Measurements from ENCODE around the gene NLRP1. TPM values are rescaled to one million over a fixed set of nuclear protein-coding genes. Genes with fewer than 3 reads are reported as not detected.

The NLRP1 gene
- total and polyA plus RNA-seq, 9 of the 15 experiments (the other 6 are each of a cell fraction or from before 2014, with no cell fraction given), result 4.0 to 69.4 (median 27.7) TPM

DNA sequence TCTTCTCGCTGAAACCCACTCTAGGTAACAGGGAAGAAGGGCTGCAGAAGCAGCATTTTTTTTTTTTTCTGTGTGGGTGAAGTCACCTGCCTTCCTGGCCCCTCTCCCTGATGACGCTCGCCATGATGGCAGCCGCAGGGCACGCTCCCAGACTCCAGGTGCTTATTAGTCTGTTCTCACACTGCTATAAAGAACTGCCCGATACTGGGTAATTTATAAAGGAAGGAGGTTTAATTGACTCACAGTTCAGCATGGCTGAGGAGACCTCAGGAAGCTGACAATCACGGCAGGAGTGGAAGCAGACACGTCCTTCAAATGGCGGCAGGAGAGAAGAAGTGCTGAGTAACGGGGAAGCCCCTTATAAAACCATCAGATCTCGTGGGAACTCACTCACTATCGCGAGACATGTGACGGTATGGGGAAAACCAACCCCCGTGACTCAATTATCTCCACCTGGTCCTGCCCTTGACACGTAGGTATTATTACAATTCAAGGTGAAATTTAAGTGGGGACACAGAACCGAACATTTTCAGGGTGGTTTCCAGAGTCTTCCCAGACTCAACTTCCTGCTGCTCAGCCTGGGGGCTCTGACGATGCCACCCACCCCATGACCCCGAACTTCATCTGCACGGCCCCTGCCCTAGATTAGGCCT, 34.9 kb upstream of the NLRP1 start (continued):
- TF ChIP-seq, protein P1, sequence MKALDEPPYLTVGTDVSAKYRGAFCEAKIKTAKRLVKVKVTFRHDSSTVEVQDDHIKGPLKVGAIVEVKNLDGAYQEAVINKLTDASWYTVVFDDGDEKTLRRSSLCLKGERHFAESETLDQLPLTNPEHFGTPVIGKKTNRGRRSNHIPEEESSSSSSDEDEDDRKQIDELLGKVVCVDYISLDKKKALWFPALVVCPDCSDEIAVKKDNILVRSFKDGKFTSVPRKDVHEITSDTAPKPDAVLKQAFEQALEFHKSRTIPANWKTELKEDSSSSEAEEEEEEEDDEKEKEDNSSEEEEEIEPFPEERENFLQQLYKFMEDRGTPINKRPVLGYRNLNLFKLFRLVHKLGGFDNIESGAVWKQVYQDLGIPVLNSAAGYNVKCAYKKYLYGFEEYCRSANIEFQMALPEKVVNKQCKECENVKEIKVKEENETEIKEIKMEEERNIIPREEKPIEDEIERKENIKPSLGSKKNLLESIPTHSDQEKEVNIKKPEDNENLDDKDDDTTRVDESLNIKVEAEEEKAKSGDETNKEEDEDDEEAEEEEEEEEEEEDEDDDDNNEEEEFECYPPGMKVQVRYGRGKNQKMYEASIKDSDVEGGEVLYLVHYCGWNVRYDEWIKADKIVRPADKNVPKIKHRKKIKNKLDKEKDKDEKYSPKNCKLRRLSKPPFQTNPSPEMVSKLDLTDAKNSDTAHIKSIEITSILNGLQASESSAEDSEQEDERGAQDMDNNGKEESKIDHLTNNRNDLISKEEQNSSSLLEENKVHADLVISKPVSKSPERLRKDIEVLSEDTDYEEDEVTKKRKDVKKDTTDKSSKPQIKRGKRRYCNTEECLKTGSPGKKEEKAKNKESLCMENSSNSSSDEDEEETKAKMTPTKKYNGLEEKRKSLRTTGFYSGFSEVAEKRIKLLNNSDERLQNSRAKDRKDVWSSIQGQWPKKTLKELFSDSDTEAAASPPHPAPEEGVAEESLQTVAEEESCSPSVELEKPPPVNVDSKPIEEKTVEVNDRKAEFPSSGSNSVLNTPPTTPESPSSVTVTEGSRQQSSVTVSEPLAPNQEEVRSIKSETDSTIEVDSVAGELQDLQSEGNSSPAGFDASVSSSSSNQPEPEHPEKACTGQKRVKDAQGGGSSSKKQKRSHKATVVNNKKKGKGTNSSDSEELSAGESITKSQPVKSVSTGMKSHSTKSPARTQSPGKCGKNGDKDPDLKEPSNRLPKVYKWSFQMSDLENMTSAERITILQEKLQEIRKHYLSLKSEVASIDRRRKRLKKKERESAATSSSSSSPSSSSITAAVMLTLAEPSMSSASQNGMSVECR (CRISPR knock-in tag; IDR thresholded peaks at IDR 0.05), result no peak
- TF ChIP-seq POLR3A (IDR thresholded peaks at IDR 0.05; ENCODE audit: borderline replicate concordance, extremely low read depth, insufficient read depth, insufficient read length) (no peak), BRCA1 (IDR thresholded peaks at IDR 0.05) (no peak), BRCA1 (CRISPR knock-in tag; IDR thresholded peaks at IDR 0.05) (no peak), POLR2B (IDR thresholded peaks at IDR 0.05; ENCODE audit: low read depth, partially characterized antibody) (peak; percentile 98), CBX5 (IDR thresholded peaks at IDR 0.05; ENCODE audit: borderline replicate concordance, low read depth) (no peak), LEF1 (IDR thresholded peaks at IDR 0.05) (no peak), ZC3H8 (IDR thresholded peaks at IDR 0.05) (no peak), ZNF175 (CRISPR knock-in tag; IDR thresholded peaks at IDR 0.05; ENCODE audit: low read depth) (no peak), ATF3 (IDR thresholded peaks at IDR 0.05) (no peak; the same call in 1 of the 2 replicates), ATF3 (CRISPR knock-in tag; conservative IDR thresholded peaks at IDR 0.05) (no peak), NFE2 (IDR thresholded peaks at IDR 0.05; ENCODE audit: low read depth) (peak; percentile 94), PPARD (CRISPR knock-in tag; IDR thresholded peaks at IDR 0.05) (no peak), CHD1 (IDR thresholded peaks at IDR 0.05; ENCODE audit: low read length) (no peak), EZH2 (IDR thresholded peaks at IDR 0.05; ENCODE audit: borderline replicate concordance, low read depth, low read length) (no peak), LCOR (CRISPR knock-in tag; IDR thresholded peaks at IDR 0.05) (no peak)
- TF ChIP-seq, protein P2, sequence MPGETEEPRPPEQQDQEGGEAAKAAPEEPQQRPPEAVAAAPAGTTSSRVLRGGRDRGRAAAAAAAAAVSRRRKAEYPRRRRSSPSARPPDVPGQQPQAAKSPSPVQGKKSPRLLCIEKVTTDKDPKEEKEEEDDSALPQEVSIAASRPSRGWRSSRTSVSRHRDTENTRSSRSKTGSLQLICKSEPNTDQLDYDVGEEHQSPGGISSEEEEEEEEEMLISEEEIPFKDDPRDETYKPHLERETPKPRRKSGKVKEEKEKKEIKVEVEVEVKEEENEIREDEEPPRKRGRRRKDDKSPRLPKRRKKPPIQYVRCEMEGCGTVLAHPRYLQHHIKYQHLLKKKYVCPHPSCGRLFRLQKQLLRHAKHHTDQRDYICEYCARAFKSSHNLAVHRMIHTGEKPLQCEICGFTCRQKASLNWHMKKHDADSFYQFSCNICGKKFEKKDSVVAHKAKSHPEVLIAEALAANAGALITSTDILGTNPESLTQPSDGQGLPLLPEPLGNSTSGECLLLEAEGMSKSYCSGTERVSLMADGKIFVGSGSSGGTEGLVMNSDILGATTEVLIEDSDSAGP (CRISPR knock-in tag; IDR thresholded peaks at IDR 0.05), result no peak
- TF ChIP-seq, protein P3, sequence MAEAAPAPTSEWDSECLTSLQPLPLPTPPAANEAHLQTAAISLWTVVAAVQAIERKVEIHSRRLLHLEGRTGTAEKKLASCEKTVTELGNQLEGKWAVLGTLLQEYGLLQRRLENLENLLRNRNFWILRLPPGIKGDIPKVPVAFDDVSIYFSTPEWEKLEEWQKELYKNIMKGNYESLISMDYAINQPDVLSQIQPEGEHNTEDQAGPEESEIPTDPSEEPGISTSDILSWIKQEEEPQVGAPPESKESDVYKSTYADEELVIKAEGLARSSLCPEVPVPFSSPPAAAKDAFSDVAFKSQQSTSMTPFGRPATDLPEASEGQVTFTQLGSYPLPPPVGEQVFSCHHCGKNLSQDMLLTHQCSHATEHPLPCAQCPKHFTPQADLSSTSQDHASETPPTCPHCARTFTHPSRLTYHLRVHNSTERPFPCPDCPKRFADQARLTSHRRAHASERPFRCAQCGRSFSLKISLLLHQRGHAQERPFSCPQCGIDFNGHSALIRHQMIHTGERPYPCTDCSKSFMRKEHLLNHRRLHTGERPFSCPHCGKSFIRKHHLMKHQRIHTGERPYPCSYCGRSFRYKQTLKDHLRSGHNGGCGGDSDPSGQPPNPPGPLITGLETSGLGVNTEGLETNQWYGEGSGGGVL (CRISPR knock-in tag; IDR thresholded peaks at IDR 0.05), result no peak
- TF ChIP-seq, protein P4, sequence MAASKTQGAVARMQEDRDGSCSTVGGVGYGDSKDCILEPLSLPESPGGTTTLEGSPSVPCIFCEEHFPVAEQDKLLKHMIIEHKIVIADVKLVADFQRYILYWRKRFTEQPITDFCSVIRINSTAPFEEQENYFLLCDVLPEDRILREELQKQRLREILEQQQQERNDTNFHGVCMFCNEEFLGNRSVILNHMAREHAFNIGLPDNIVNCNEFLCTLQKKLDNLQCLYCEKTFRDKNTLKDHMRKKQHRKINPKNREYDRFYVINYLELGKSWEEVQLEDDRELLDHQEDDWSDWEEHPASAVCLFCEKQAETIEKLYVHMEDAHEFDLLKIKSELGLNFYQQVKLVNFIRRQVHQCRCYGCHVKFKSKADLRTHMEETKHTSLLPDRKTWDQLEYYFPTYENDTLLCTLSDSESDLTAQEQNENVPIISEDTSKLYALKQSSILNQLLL (CRISPR knock-in tag; IDR thresholded peaks at IDR 0.05; ENCODE audit: borderline replicate concordance), result no peak

Data from K562 (cell line).